ENCODE data around the gene PHKB. TPM values are rescaled to one million over a fixed set of nuclear protein-coding genes. Genes with fewer than 3 reads are reported as not detected.

The PHKB gene
- total RNA-seq, 1 donor from 2014 or later = 47.8 TPM

DNA sequence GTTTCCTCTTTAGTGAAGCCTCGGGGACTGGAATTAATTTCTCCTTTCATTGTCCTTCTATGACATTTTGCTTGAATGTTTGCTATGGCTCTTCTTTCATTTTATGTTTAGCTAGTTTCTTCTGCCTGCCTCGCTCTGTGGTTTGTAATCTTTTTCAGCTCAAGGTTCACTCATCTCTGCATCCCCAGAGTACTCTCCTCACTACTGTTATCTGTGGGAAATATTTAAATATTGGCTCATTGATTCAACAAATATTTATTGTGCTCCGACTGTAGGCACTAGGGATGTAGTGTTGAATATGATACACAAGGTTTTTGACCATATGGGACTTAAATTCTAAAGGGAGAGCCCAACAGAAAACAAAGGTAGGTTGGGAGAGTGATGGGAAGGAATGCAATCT, 195.9 kb downstream of the PHKB start:
- H3K27me3 ChIP-seq (ENCODE audit: control insufficient read depth, insufficient read depth, low read length) = no peaks in the 10 kb centered on the region
- TF ChIP-seq, protein P1, sequence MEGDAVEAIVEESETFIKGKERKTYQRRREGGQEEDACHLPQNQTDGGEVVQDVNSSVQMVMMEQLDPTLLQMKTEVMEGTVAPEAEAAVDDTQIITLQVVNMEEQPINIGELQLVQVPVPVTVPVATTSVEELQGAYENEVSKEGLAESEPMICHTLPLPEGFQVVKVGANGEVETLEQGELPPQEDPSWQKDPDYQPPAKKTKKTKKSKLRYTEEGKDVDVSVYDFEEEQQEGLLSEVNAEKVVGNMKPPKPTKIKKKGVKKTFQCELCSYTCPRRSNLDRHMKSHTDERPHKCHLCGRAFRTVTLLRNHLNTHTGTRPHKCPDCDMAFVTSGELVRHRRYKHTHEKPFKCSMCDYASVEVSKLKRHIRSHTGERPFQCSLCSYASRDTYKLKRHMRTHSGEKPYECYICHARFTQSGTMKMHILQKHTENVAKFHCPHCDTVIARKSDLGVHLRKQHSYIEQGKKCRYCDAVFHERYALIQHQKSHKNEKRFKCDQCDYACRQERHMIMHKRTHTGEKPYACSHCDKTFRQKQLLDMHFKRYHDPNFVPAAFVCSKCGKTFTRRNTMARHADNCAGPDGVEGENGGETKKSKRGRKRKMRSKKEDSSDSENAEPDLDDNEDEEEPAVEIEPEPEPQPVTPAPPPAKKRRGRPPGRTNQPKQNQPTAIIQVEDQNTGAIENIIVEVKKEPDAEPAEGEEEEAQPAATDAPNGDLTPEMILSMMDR (IDR thresholded peaks at IDR 0.05; ENCODE audit: insufficient read depth, low read length, poor library complexity, severe bottlenecking) = no peak
- no peaks in the 10 kb centered on the region for H3K36me3 ChIP-seq (ENCODE audit: control insufficient read depth, insufficient read depth, low read length)
- no peak overlapping the region for H3K4me3 ChIP-seq (ENCODE audit: low read depth, low read length)
- DNase-seq (ENCODE audit: low read depth) = no peak

DNA sequence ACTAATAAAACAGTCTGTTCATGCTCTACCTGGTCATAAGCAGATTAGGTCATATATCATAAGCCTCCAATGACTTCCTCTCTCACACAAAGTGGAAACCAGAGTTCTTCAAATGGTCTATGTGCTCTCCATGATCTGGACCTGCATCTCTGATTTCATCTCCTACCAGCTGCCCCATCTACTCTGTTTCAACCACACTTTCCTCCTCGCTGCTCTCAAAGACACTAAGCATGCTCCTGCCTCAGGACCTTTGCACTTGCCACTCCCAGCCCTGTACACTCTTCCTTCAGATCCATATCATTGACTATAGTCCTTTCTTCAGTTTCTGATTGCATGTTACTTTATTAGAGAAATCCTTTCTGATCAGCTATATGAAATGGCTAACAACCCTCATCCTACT, 196.8 kb downstream of the PHKB start:
- TF ChIP-seq, protein P1 (IDR thresholded peaks at IDR 0.05; ENCODE audit: insufficient read depth, low read length, poor library complexity, severe bottlenecking) = no peak
- H3K36me3 ChIP-seq (ENCODE audit: control insufficient read depth, insufficient read depth, low read length) = no peaks in the 10 kb centered on the region
- no peak for DNase-seq (ENCODE audit: low read depth)
- no peaks in the 10 kb centered on the region for H3K27me3 ChIP-seq (ENCODE audit: control insufficient read depth, insufficient read depth, low read length)
- H3K4me3 ChIP-seq (ENCODE audit: low read depth, low read length) = no peak overlapping the region

DNA sequence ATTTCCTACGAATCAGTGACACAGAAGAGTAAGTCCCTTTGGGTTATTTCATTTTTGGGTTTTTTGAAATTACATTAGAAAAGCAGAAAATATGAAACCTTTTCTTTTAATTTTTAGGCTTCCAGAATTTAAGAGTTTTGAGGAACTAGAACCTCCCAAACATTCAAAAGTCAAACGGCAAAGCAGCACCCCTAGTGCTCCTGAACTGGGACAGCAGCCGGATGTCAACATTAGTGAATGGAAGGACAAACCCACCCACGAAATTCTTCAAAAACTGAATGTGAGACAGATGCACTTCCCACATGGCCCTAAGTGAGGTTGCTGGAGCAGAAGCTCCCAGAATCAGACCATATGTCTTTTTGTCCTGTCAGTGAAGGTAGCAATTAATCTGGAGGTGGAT, 199.4 kb downstream of the PHKB start:
- H3K36me3 ChIP-seq (ENCODE audit: control insufficient read depth, insufficient read depth, low read length) = no peaks in the 10 kb centered on the region
- no peak for DNase-seq (ENCODE audit: low read depth)
- H3K4me3 ChIP-seq (ENCODE audit: low read depth, low read length) = no peak overlapping the region
- H3K27me3 ChIP-seq (ENCODE audit: control insufficient read depth, insufficient read depth, low read length) = no peaks in the 10 kb centered on the region
- TF ChIP-seq, protein P1 (IDR thresholded peaks at IDR 0.05; ENCODE audit: insufficient read depth, low read length, poor library complexity, severe bottlenecking) = no peak

DNA sequence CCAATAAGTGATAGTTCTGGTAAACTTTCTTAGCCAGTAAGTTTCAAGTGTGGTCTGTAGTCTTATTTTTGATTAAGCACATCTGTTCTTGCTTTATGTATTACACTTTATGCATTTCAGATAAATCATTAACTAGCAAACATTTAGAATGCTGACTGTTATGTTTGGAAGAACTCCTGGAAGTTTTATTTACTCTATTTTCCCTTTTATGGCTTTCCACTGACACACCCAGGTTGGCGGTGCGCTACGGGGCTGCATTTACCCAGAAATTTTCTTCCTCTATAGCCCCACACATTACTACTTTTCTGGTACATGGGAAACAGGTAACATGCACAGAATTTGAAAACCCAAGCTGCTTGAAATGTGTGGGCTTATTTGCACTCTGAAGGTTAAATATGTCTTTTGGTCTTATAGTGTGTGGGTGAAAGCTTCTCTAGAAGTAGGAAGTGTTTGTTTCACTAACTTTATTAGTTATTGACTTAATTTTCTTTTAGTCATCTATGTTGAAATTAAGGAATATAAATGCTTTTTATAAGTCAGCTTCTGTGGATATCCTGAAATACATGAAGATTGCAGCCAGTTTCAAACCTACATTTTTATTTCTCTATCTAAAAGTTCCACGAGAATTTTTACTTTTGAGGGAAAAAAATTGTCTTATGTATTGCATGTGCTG, 203.7 kb downstream of the PHKB start:
- Histone ChIP-seq H3K36me3 (ENCODE audit: control insufficient read depth, insufficient read depth, low read length) (no peaks in the 10 kb centered on the region), H3K4me3 (ENCODE audit: low read depth, low read length) (no peak overlapping the region), H3K27me3 (ENCODE audit: control insufficient read depth, insufficient read depth, low read length) (no peaks in the 10 kb centered on the region)
- TF ChIP-seq, protein P1 (IDR thresholded peaks at IDR 0.05; ENCODE audit: insufficient read depth, low read length, poor library complexity, severe bottlenecking) = no peak
- no peak for DNase-seq (ENCODE audit: low read depth)

DNA sequence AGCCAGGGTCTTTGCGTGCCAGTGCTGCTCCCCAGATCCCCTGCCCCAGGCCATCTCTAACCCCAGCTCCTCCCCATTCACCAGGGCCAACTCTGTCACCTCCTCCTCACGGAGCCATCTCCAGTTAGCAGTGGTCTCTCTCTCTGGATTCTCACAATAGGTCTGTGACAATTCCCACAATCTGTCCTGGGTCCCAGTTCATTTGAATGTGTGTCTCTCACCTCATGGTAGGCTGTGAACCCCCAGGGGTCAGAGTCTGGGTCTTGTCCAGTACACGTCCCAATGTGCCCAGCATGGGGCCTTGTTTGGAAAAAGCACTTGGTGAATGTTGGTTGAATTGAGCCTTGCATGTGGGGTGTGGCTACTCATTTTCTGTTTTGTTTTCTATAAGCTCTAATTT, 205.3 kb downstream of the PHKB start:
- no peak for DNase-seq (ENCODE audit: low read depth)
- no peaks in the 10 kb centered on the region for H3K36me3 ChIP-seq (ENCODE audit: control insufficient read depth, insufficient read depth, low read length)
- TF ChIP-seq, protein P1 (IDR thresholded peaks at IDR 0.05; ENCODE audit: insufficient read depth, low read length, poor library complexity, severe bottlenecking) = no peak
- no peaks in the 10 kb centered on the region for H3K27me3 ChIP-seq (ENCODE audit: control insufficient read depth, insufficient read depth, low read length)
- H3K4me3 ChIP-seq (ENCODE audit: low read depth, low read length) = no peak overlapping the region

DNA sequence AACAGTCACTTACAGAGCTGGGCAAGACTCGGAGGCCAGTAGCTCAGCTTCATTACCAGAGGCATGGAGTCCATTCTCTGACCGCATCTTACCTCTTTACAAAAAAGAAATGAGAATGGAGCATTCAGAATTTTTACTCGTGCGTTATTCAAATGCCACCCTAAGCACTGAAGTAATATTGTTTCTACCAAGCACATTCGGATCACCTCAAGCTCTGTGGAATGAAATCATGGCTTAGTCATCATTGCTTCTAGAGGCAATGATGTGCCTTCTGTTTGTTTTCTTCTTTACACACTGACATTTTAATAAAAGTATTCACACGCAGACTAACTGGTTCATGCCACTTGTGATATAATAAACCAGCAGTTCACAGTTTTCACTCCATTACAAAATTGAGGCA, 206.8 kb downstream of the PHKB start:
- Histone ChIP-seq H3K27me3 (ENCODE audit: control insufficient read depth, insufficient read depth, low read length) (no peaks in the 10 kb centered on the region), H3K4me3 (ENCODE audit: low read depth, low read length) (no peak overlapping the region), H3K36me3 (ENCODE audit: control insufficient read depth, insufficient read depth, low read length) (no peaks in the 10 kb centered on the region)
- TF ChIP-seq, protein P1 (IDR thresholded peaks at IDR 0.05; ENCODE audit: insufficient read depth, low read length, poor library complexity, severe bottlenecking) = no peak
- DNase-seq (ENCODE audit: low read depth) = no peak

Measured in kidney epithelial cell (primary cell).